ENCODE results near the gene CYB5R3.

The CYB5R3 gene

GRCh38 chr22:42630211-42630610, 19.0 kb downstream of the CYB5R3 start:
- Histone ChIP-seq H3K36me3 (ENCODE audit: control insufficient read depth, insufficient read depth, low read length) (peaks cover 10% of the 10 kb centered on the region), H3K27me3 (ENCODE audit: insufficient read depth, low read length, poor library complexity) (no peaks in the 10 kb centered on the region), H3K56ac (ENCODE audit: low read length) (no peak overlapping the region), H2BK15ac (replicated peaks; ENCODE audit: low read depth) (no peak overlapping the region), H2AK5ac (ENCODE audit: low read length) (no peak overlapping the region), H3K23ac (ENCODE audit: low read length) (no peak overlapping the region), H2BK5ac (ENCODE audit: low read length) (no peak overlapping the region), H3K4me3 (ENCODE audit: low read length) (no peak overlapping the region), H4K5ac (ENCODE audit: low read length) (no peak overlapping the region), H3K27ac (ENCODE audit: low read depth, low read length) (no peak overlapping the region), H3K79me1 (ENCODE audit: low read length) (no peaks in the 10 kb centered on the region), H3K9ac (ENCODE audit: low read length) (no peak overlapping the region), H3K4me1 (ENCODE audit: control insufficient read depth, low read depth, low read length) (no peaks in the 10 kb centered on the region), H3K18ac (ENCODE audit: low read length) (no peak overlapping the region), H3K4ac (ENCODE audit: low read depth, low read length) (no peak overlapping the region), H2BK120ac (ENCODE audit: low read depth, low read length) (no peak overlapping the region), H3K4me2 (ENCODE audit: low read length) (no peak overlapping the region), H4K8ac (ENCODE audit: low read depth, low read length) (no peak overlapping the region), H3K79me2 (ENCODE audit: control insufficient read depth, insufficient read depth, low read length) (no peaks in the 10 kb centered on the region)
- no peak for DNase-seq
- no CpG with 5 or more reads among the region's 18 CpGs for WGBS (ENCODE audit: extremely low coverage, insufficient coverage, low lambda C conversion rate)

DNA sequence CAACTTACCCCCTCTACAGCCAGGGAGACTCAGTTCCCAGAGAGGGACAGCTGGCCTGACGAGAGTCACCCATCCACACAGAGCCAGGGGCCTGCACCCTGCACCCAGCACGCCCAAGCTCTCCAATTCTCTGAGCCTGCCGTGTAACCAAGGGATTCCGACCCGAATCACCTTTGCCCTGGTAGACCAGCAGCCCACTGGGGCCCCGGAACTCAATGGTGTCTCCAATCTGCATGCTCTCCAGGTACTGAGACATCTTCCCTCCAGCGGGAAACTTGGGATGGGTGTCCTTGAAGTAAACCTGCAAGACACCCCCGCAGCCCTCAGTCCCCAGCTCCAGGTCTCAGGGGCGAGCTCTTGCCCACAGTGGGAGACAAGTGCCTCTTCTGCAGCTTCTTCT, 21.2 kb downstream of the CYB5R3 start:
- H3K27me3 ChIP-seq (ENCODE audit: insufficient read depth, low read length, poor library complexity) = no peaks in the 10 kb centered on the region
- H2AK5ac ChIP-seq (ENCODE audit: low read length) = no peak overlapping the region
- no peak overlapping the region for H3K18ac ChIP-seq (ENCODE audit: low read length)
- DNase-seq = no peak
- no peaks in the 10 kb centered on the region for H3K4me1 ChIP-seq (ENCODE audit: control insufficient read depth, low read depth, low read length)
- peaks cover 12% of the 10 kb centered on the region for H3K36me3 ChIP-seq (ENCODE audit: control insufficient read depth, insufficient read depth, low read length)
- no peak overlapping the region for H3K23ac ChIP-seq (ENCODE audit: low read length)
- H3K4ac ChIP-seq (ENCODE audit: low read depth, low read length) = no peak overlapping the region
- no peak overlapping the region for H2BK15ac ChIP-seq (replicated peaks; ENCODE audit: low read depth)
- H4K8ac ChIP-seq (ENCODE audit: low read depth, low read length) = no peak overlapping the region
- H3K56ac ChIP-seq (ENCODE audit: low read length) = no peak overlapping the region
- no peaks in the 10 kb centered on the region for H3K79me2 ChIP-seq (ENCODE audit: control insufficient read depth, insufficient read depth, low read length)
- no CpG with 5 or more reads among the region's 9 CpGs for WGBS (ENCODE audit: extremely low coverage, insufficient coverage, low lambda C conversion rate)
- no peak overlapping the region for H3K4me3 ChIP-seq (ENCODE audit: low read length)
- no peak overlapping the region for H3K9ac ChIP-seq (ENCODE audit: low read length)
- H3K27ac ChIP-seq (ENCODE audit: low read depth, low read length) = no peak overlapping the region
- no peak overlapping the region for H4K5ac ChIP-seq (ENCODE audit: low read length)
- no peaks in the 10 kb centered on the region for H3K79me1 ChIP-seq (ENCODE audit: low read length)
- no peak overlapping the region for H2BK120ac ChIP-seq (ENCODE audit: low read depth, low read length)
- H3K4me2 ChIP-seq (ENCODE audit: low read length) = no peak overlapping the region
- no peak overlapping the region for H2BK5ac ChIP-seq (ENCODE audit: low read length)

DNA sequence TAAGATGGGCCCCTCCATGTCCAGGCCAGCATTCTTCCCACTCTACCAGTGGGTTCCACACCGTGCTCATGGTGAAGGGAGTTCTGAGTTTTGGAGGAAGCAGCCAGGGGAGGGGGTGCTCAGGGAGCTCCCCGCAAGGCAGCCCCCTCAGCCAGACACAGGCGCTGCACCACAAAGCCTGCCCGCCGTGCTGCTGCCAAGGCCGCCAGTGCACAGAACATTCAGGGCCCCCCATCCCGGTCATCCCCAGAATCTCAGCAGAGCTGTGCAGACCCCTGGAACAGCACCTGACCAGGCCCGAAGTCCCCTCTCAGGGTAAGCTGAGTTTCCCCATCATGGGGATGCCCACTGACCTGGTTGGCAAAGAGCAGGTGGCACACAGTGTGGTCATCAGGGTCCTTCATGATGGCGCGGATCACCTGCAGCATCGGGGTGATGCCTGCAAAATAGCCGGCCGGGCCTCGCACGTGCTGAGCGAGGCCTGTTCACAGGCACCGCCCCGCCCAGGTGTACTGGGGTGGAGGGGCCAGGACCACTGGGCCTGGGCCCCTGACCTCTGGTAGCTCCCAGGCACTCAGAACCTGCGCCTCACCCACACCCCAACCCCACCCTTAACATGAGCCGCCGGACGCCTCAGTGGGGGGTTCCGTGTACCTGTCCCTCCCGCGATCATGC, 22.1 kb downstream of the CYB5R3 start:
- no peak overlapping the region for H4K8ac ChIP-seq (ENCODE audit: low read depth, low read length)
- no peak overlapping the region for H4K5ac ChIP-seq (ENCODE audit: low read length)
- no peak overlapping the region for H2BK120ac ChIP-seq (ENCODE audit: low read depth, low read length)
- no peaks in the 10 kb centered on the region for H3K27me3 ChIP-seq (ENCODE audit: insufficient read depth, low read length, poor library complexity)
- H3K79me1 ChIP-seq (ENCODE audit: low read length) = no peaks in the 10 kb centered on the region
- H2BK15ac ChIP-seq (replicated peaks; ENCODE audit: low read depth) = no peak overlapping the region
- no peak overlapping the region for H3K18ac ChIP-seq (ENCODE audit: low read length)
- no CpG with 5 or more reads among the region's 25 CpGs for WGBS (ENCODE audit: extremely low coverage, insufficient coverage, low lambda C conversion rate)
- no peak for DNase-seq
- no peak overlapping the region for H3K4me3 ChIP-seq (ENCODE audit: low read length)
- no peak overlapping the region for H2BK5ac ChIP-seq (ENCODE audit: low read length)
- H3K79me2 ChIP-seq (ENCODE audit: control insufficient read depth, insufficient read depth, low read length) = no peaks in the 10 kb centered on the region
- no peak overlapping the region for H3K27ac ChIP-seq (ENCODE audit: low read depth, low read length)
- no peaks in the 10 kb centered on the region for H3K4me1 ChIP-seq (ENCODE audit: control insufficient read depth, low read depth, low read length)
- H3K4ac ChIP-seq (ENCODE audit: low read depth, low read length) = no peak overlapping the region
- H3K4me2 ChIP-seq (ENCODE audit: low read length) = no peak overlapping the region
- H3K23ac ChIP-seq (ENCODE audit: low read length) = no peak overlapping the region
- peaks cover 12% of the 10 kb centered on the region for H3K36me3 ChIP-seq (ENCODE audit: control insufficient read depth, insufficient read depth, low read length)
- H3K56ac ChIP-seq (ENCODE audit: low read length) = no peak overlapping the region
- H3K9ac ChIP-seq (ENCODE audit: low read length) = no peak overlapping the region
- no peak overlapping the region for H2AK5ac ChIP-seq (ENCODE audit: low read length)

DNA sequence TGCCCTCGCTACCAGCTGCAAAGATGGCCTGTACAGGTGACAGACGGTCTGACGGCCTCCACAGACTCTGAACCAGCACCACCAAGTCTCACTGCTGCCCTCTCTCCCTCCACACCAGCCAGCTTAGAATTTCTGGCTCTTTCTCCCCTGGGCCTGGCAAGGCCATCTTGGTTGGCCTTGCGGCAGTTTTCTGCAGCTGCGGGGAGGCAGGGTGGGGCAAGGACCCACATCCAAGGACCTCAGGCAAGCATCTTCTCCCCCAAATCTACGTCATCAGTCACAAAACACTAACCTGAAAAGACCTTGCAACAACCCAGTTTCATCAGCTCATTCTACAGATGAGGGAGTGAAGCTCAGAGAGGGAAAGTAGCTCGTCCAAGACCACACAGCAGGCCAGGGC, 22.8 kb downstream of the CYB5R3 start:
- no peaks in the 10 kb centered on the region for H3K4me1 ChIP-seq (ENCODE audit: control insufficient read depth, low read depth, low read length)
- no peak overlapping the region for H3K27ac ChIP-seq (ENCODE audit: low read depth, low read length)
- no peaks in the 10 kb centered on the region for H3K79me2 ChIP-seq (ENCODE audit: control insufficient read depth, insufficient read depth, low read length)
- H3K79me1 ChIP-seq (ENCODE audit: low read length) = no peaks in the 10 kb centered on the region
- H2AK5ac ChIP-seq (ENCODE audit: low read length) = no peak overlapping the region
- H4K8ac ChIP-seq (ENCODE audit: low read depth, low read length) = no peak overlapping the region
- no peak overlapping the region for H2BK5ac ChIP-seq (ENCODE audit: low read length)
- WGBS (ENCODE audit: extremely low coverage, insufficient coverage, low lambda C conversion rate) = no CpG with 5 or more reads among the region's 7 CpGs
- no peaks in the 10 kb centered on the region for H3K27me3 ChIP-seq (ENCODE audit: insufficient read depth, low read length, poor library complexity)
- no peak overlapping the region for H3K4me2 ChIP-seq (ENCODE audit: low read length)
- no peak overlapping the region for H2BK120ac ChIP-seq (ENCODE audit: low read depth, low read length)
- no peak overlapping the region for H3K18ac ChIP-seq (ENCODE audit: low read length)
- H2BK15ac ChIP-seq (replicated peaks; ENCODE audit: low read depth) = no peak overlapping the region
- H3K4me3 ChIP-seq (ENCODE audit: low read length) = no peak overlapping the region
- no peak for DNase-seq
- H3K9ac ChIP-seq (ENCODE audit: low read length) = no peak overlapping the region
- no peak overlapping the region for H3K4ac ChIP-seq (ENCODE audit: low read depth, low read length)
- H4K5ac ChIP-seq (ENCODE audit: low read length) = no peak overlapping the region
- no peak overlapping the region for H3K56ac ChIP-seq (ENCODE audit: low read length)
- H3K23ac ChIP-seq (ENCODE audit: low read length) = no peak overlapping the region
- peaks cover 12% of the 10 kb centered on the region for H3K36me3 ChIP-seq (ENCODE audit: control insufficient read depth, insufficient read depth, low read length)

GRCh38 chr22:42625416-42625815, 23.8 kb downstream of the CYB5R3 start:
- WGBS (ENCODE audit: extremely low coverage, insufficient coverage, low lambda C conversion rate) = no CpG with 5 or more reads among the region's 15 CpGs
- H3K36me3 ChIP-seq (ENCODE audit: control insufficient read depth, insufficient read depth, low read length) = peaks cover 12% of the 10 kb centered on the region

GRCh38 chr22:42624551-42625106, 24.6 kb downstream of the CYB5R3 start:
- DNase-seq = no peak
- Histone ChIP-seq H2AK5ac (ENCODE audit: low read length) (no peak overlapping the region), H3K4me1 (ENCODE audit: control insufficient read depth, low read depth, low read length) (no peaks in the 10 kb centered on the region), H2BK15ac (replicated peaks; ENCODE audit: low read depth) (no peak overlapping the region), H3K27me3 (ENCODE audit: insufficient read depth, low read length, poor library complexity) (no peaks in the 10 kb centered on the region), H3K4me2 (ENCODE audit: low read length) (no peak overlapping the region), H4K5ac (ENCODE audit: low read length) (no peak overlapping the region), H3K79me1 (ENCODE audit: low read length) (no peaks in the 10 kb centered on the region), H2BK120ac (ENCODE audit: low read depth, low read length) (no peak overlapping the region), H3K23ac (ENCODE audit: low read length) (no peak overlapping the region), H3K4me3 (ENCODE audit: low read length) (no peak overlapping the region), H3K56ac (ENCODE audit: low read length) (no peak overlapping the region), H3K27ac (ENCODE audit: low read depth, low read length) (no peak overlapping the region), H3K36me3 (ENCODE audit: control insufficient read depth, insufficient read depth, low read length) (peaks cover 12% of the 10 kb centered on the region), H3K79me2 (ENCODE audit: control insufficient read depth, insufficient read depth, low read length) (no peaks in the 10 kb centered on the region), H3K9ac (ENCODE audit: low read length) (no peak overlapping the region), H4K8ac (ENCODE audit: low read depth, low read length) (no peak overlapping the region), H3K4ac (ENCODE audit: low read depth, low read length) (no peak overlapping the region), H3K18ac (ENCODE audit: low read length) (no peak overlapping the region), H2BK5ac (ENCODE audit: low read length) (no peak overlapping the region)
- no CpG with 5 or more reads among the region's 12 CpGs for WGBS (ENCODE audit: extremely low coverage, insufficient coverage, low lambda C conversion rate)

More at GRCh38 chr22:42625416-42625815, 23.8 kb downstream of the CYB5R3 start:
- no peak overlapping the region for H2BK5ac ChIP-seq (ENCODE audit: low read length)
- H3K23ac ChIP-seq (ENCODE audit: low read length) = no peak overlapping the region
- H3K79me1 ChIP-seq (ENCODE audit: low read length) = no peaks in the 10 kb centered on the region
- H4K5ac ChIP-seq (ENCODE audit: low read length) = no peak overlapping the region
- no peak overlapping the region for H3K9ac ChIP-seq (ENCODE audit: low read length)
- no peak for DNase-seq
- H3K27ac ChIP-seq (ENCODE audit: low read depth, low read length) = no peak overlapping the region
- no peak overlapping the region for H2BK120ac ChIP-seq (ENCODE audit: low read depth, low read length)
- H3K4ac ChIP-seq (ENCODE audit: low read depth, low read length) = no peak overlapping the region
- H3K79me2 ChIP-seq (ENCODE audit: control insufficient read depth, insufficient read depth, low read length) = no peaks in the 10 kb centered on the region
- H3K4me2 ChIP-seq (ENCODE audit: low read length) = no peak overlapping the region
- no peak overlapping the region for H3K4me3 ChIP-seq (ENCODE audit: low read length)
- H3K56ac ChIP-seq (ENCODE audit: low read length) = no peak overlapping the region
- H3K27me3 ChIP-seq (ENCODE audit: insufficient read depth, low read length, poor library complexity) = no peaks in the 10 kb centered on the region
- no peak overlapping the region for H4K8ac ChIP-seq (ENCODE audit: low read depth, low read length)
- H3K18ac ChIP-seq (ENCODE audit: low read length) = no peak overlapping the region
- H3K4me1 ChIP-seq (ENCODE audit: control insufficient read depth, low read depth, low read length) = no peaks in the 10 kb centered on the region
- H2AK5ac ChIP-seq (ENCODE audit: low read length) = no peak overlapping the region
- H2BK15ac ChIP-seq (replicated peaks; ENCODE audit: low read depth) = no peak overlapping the region

All from mesendoderm (in vitro differentiated cells).